ENCODE data around the gene WNT6. TPM values are rescaled to one million over a fixed set of nuclear protein-coding genes. Genes with fewer than 3 reads are reported as not detected.

Gene WNT6
- total and polyA plus RNA-seq, 4 donors = 0.08 to 0.54 (median 0.28) TPM

- DNase-seq = no peak
- H3K9me3 ChIP-seq (ENCODE audit: control insufficient read depth in 4 of 4, insufficient read depth in 3 of 4, low read length in 3 of 4) = no peaks in the 10 kb centered on the region
- 25 to 29% methylated on average over 8 of the region's 8 CpGs for WGBS, 2 donors
- H3K27ac ChIP-seq (ENCODE audit: low read depth in 1 of 2, low read length in 1 of 2) = no peak overlapping the region
- TF ChIP-seq CTCF (IDR thresholded peaks at IDR 0.05; ENCODE audit: control extremely low read depth, extremely low read depth) = no peak
- H3K9ac ChIP-seq (ENCODE audit: insufficient read depth in 1 of 2, low read length in 2 of 2) = no peak overlapping the region
- H3K27me3 ChIP-seq (ENCODE audit: control insufficient read depth in 3 of 3, insufficient read depth in 3 of 3, low read length in 2 of 3) = peaks cover 4 to 93% (median 81%) of the 10 kb centered on the region in 3 donors
- H3K4me3 ChIP-seq = no peak overlapping the region
- no peaks in the 10 kb centered on the region for H3K36me3 ChIP-seq (ENCODE audit: control insufficient read depth in 4 of 4, insufficient read depth in 4 of 4, low read length in 4 of 4)
- peaks cover 0 to 26% (median 7%) of the 10 kb centered on the region in 5 donors for H3K4me1 ChIP-seq (ENCODE audit: control insufficient read depth in 5 of 5, insufficient read depth in 5 of 5, low read length in 5 of 5)
- ATAC-seq (ENCODE audit: insufficient read depth, low FRiP score) = no peak
Observed at GRCh38 chr2:218895759-218896500, 36.3 kb downstream of the WNT6 start.

- Histone ChIP-seq H3K9me3 (ENCODE audit: control insufficient read depth in 4 of 4, insufficient read depth in 3 of 4, low read length in 3 of 4) (no peaks in the 10 kb centered on the region), H3K36me3 (ENCODE audit: control insufficient read depth in 4 of 4, insufficient read depth in 4 of 4, low read length in 4 of 4) (no peaks in the 10 kb centered on the region), H3K27ac (ENCODE audit: low read depth in 1 of 2, low read length in 1 of 2) (no peak overlapping the region), H3K4me3 (no peak overlapping the region), H3K4me1 (ENCODE audit: control insufficient read depth in 5 of 5, insufficient read depth in 5 of 5, low read length in 5 of 5) (peaks cover 0 to 26% (median 7%) of the 10 kb centered on the region in 5 donors), H3K27me3 (ENCODE audit: control insufficient read depth in 3 of 3, insufficient read depth in 3 of 3, low read length in 2 of 3) (peaks cover 4 to 93% (median 76%) of the 10 kb centered on the region in 3 donors), H3K9ac (ENCODE audit: insufficient read depth in 1 of 2, low read length in 2 of 2) (no peak overlapping the region)
- DNase-seq = no peak
- WGBS, 2 donors = 0 to 2% methylated on average over 35 to 40 of the region's 40 CpGs
- no peak for TF ChIP-seq CTCF (IDR thresholded peaks at IDR 0.05; ENCODE audit: control extremely low read depth, extremely low read depth)
- no peak for ATAC-seq (ENCODE audit: insufficient read depth, low FRiP score)
Observed at GRCh38 chr2:218896501-218897393, 37.1 kb downstream of the WNT6 start.

- 6 to 7% methylated on average over 32 to 34 of the region's 34 CpGs for WGBS, 2 donors
- no peak for ATAC-seq (ENCODE audit: insufficient read depth, low FRiP score)
- H3K36me3 ChIP-seq (ENCODE audit: control insufficient read depth in 4 of 4, insufficient read depth in 4 of 4, low read length in 4 of 4) = no peaks in the 10 kb centered on the region
- TF ChIP-seq CTCF (IDR thresholded peaks at IDR 0.05; ENCODE audit: control extremely low read depth, extremely low read depth) = no peak
- no peak overlapping the region for H3K4me3 ChIP-seq
- H3K9me3 ChIP-seq (ENCODE audit: control insufficient read depth in 4 of 4, insufficient read depth in 3 of 4, low read length in 3 of 4) = no peaks in the 10 kb centered on the region
- H3K9ac ChIP-seq (ENCODE audit: insufficient read depth in 1 of 2, low read length in 2 of 2) = no peak overlapping the region
- H3K27me3 ChIP-seq (ENCODE audit: control insufficient read depth in 3 of 3, insufficient read depth in 3 of 3, low read length in 2 of 3) = peaks cover 4 to 85% (median 75%) of the 10 kb centered on the region in 3 donors
- peaks cover 0 to 23% (median 7%) of the 10 kb centered on the region in 5 donors for H3K4me1 ChIP-seq (ENCODE audit: control insufficient read depth in 5 of 5, insufficient read depth in 5 of 5, low read length in 5 of 5)
- H3K27ac ChIP-seq (ENCODE audit: low read depth in 1 of 2, low read length in 1 of 2) = no peak overlapping the region
- no peak for DNase-seq
Observed at GRCh38 chr2:218897394-218898108, 37.9 kb downstream of the WNT6 start.
